Panc1 (cell line): ENCODE data around the gene PDZD2.

Experiments
- TCF7L2 ChIP-seq: IDR thresholded peaks from 2 replicates; pipeline ENCODE4 v1.6.1; 2011; ENCODE audit warnings: mild to moderate bottlenecking, low read depth, low read length, inconsistent platforms
- TF ChIP-seq, protein P1 (sequence below): fragments of 450-650 bp; IDR thresholded peaks from 2 replicates; pipeline ENCODE4 v1.5.1; 2017; ENCODE audit warnings: mild to moderate bottlenecking

DNA sequence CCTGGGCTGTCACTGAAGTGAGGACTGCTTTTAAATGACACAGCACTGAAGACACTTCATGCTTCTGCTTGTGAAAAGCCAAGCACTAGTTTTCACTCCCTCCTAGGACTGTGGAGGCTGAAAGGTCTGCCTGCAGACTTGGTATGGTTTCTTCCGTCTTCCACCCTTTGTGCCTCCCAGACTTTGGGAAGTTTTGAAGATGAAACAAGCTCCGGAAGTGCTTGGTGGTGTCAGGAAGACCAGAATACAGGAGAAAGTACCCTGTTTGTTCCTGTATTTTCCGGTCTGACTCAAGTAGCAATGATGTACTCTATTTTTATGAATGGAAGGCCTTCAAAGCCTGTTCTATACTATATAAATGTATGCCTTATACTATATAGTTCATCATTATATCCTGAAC is 222.7 kb downstream of the PDZD2 start:
- TF ChIP-seq, protein P1, sequence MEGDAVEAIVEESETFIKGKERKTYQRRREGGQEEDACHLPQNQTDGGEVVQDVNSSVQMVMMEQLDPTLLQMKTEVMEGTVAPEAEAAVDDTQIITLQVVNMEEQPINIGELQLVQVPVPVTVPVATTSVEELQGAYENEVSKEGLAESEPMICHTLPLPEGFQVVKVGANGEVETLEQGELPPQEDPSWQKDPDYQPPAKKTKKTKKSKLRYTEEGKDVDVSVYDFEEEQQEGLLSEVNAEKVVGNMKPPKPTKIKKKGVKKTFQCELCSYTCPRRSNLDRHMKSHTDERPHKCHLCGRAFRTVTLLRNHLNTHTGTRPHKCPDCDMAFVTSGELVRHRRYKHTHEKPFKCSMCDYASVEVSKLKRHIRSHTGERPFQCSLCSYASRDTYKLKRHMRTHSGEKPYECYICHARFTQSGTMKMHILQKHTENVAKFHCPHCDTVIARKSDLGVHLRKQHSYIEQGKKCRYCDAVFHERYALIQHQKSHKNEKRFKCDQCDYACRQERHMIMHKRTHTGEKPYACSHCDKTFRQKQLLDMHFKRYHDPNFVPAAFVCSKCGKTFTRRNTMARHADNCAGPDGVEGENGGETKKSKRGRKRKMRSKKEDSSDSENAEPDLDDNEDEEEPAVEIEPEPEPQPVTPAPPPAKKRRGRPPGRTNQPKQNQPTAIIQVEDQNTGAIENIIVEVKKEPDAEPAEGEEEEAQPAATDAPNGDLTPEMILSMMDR, result no peak
- no peak for TF ChIP-seq TCF7L2
